ENCODE data around the gene EPSTI1.

EPSTI1 gene

DNA sequence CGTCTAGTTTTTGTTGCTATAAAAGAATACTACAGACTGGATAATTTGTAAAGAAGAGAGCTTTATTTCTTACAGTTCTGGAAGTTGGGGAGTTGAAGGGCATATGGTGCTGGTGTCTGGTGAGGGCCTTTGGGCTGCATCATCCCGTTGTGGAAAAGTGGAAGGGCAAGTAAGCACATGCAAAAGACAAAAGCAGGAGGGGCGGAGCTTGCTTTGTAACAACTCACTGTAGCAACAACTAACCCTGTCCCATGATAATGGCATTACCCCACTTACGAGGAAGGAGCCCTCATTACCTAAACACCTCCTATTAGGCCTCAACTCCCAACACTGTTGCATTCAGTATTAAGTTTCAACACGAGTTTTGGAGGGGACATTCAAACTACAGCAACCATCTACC, 24.2 kb upstream of the EPSTI1 start:
- TF ChIP-seq, protein P1, sequence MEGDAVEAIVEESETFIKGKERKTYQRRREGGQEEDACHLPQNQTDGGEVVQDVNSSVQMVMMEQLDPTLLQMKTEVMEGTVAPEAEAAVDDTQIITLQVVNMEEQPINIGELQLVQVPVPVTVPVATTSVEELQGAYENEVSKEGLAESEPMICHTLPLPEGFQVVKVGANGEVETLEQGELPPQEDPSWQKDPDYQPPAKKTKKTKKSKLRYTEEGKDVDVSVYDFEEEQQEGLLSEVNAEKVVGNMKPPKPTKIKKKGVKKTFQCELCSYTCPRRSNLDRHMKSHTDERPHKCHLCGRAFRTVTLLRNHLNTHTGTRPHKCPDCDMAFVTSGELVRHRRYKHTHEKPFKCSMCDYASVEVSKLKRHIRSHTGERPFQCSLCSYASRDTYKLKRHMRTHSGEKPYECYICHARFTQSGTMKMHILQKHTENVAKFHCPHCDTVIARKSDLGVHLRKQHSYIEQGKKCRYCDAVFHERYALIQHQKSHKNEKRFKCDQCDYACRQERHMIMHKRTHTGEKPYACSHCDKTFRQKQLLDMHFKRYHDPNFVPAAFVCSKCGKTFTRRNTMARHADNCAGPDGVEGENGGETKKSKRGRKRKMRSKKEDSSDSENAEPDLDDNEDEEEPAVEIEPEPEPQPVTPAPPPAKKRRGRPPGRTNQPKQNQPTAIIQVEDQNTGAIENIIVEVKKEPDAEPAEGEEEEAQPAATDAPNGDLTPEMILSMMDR (conservative IDR thresholded peaks at IDR 0.05), result no peak
- no peak overlapping the region for H3K27ac ChIP-seq

DNA sequence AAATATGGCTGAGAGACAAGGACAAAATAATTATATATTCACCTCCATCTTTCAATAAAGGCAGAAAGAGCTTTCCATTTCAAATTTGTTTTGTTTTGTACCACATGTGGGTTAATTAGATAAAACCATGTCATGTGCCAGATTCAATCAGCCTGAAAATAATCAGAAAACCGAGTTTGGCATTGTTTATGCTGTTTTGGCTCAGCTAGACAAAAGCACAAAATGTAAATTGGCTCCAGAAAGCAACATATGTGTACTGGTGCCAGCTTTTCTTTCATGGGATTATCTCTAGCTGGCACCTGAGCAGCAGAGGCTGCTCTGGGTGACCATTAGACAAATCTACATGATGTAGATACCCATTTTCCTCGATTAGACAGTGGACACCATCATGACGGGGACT, 22.1 kb upstream of the EPSTI1 start:
- no peak overlapping the region for H3K27ac ChIP-seq
- TF ChIP-seq, protein P1 (conservative IDR thresholded peaks at IDR 0.05), result no peak

- TF ChIP-seq, protein P1 (conservative IDR thresholded peaks at IDR 0.05), result no peak
- no peak overlapping the region for H3K27ac ChIP-seq
Measured at GRCh38 chr13:43009506-43009905, 17.5 kb upstream of the EPSTI1 start.

DNA sequence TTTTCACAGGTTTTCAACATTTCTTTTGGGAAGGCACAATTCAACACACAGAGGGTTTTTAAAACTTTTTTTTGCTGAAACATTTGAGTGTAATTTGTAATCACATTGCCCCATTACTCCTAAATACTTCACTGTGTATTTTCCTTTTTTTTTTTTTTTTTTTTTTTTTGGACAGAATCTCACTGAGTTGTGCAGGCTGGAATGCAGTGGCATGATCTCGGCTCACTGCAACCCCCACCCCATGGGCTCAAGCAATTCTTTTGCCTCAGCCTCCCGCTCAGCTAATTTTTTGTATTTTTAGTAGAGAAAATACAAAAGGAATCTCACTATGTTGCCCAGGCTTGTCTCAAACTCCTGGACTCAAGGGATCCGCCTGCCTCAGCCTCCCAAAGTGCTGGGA, 16.6 kb upstream of the EPSTI1 start:
- no peak overlapping the region for H3K27ac ChIP-seq
- TF ChIP-seq, protein P1 (conservative IDR thresholded peaks at IDR 0.05), result no peak

- TF ChIP-seq, protein P1 (conservative IDR thresholded peaks at IDR 0.05), result no peak
- no peak overlapping the region for H3K27ac ChIP-seq
Measured at GRCh38 chr13:43006893-43007631, 15.0 kb upstream of the EPSTI1 start.

DNA sequence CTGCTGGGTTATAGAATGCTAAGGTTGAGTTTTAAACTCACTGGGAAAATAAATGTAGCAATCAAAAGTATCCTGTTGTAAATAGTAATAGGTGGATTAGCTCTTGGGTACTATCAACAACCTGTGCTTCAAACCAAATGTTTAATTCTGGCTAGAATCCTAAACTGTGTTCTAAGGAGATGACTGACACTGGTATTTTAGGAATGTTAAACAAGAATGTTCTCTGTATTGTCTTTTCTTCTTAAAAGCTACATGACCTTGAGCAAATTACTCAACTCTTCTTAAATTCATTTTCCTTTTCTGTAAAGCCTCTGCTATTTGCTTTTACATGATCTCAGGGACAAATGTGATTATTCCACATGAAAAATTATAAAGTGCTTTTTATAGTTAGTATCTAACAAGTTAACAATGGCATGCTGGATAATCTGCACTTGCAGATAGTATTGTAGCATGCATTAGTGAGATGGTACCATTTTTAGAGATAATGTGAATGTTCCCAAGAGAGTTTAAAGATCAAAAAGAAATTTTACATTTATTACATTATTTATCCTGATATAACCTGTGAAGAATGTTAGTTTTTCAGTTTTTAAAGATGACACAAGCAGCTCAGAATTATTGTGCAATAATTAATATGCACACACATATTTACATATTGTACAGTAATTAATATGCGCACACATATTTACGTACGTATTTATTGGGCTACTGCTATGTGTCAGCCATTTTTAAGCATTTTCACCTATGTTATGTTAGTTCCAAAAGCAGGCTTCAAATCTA, 13.6 kb upstream of the EPSTI1 start:
- no peak overlapping the region for H3K27ac ChIP-seq
- TF ChIP-seq, protein P1 (conservative IDR thresholded peaks at IDR 0.05), result no peak

GRCh38 chr13:43003729-43004128, 11.7 kb upstream of the EPSTI1 start:
- no peak overlapping the region for H3K27ac ChIP-seq
- TF ChIP-seq, protein P1 (conservative IDR thresholded peaks at IDR 0.05), result no peak

Data from VCaP (cell line).